Thoracic aorta (tissue), 2 donors: Measurements from ENCODE around the gene BACH2. TPM values are rescaled to one million over a fixed set of nuclear protein-coding genes. Genes with fewer than 3 reads are reported as not detected.
A peak's percentile ranks its signal among the peaks of the same experiment; 100 is the strongest.

Experiments used
- ATAC-seq: fragments of 150-250 bp; one replicate; pipeline ENCODE4 v1.8.0; 2017; ENCODE audit warnings: low read depth; ENCODE audit not compliant: insufficient number of reproducible peaks, low FRiP score
- DNase-seq: peaks from one replicate; pipeline ENCODE4 v3.0.0-alpha.2; 2020; ENCODE audit warnings: low spot score
- H3K27ac ChIP-seq, 2 donors: fragments of 200-600 bp; sonication (generic); 1 replicate in 1 of 2; 2 replicates in 1 of 2; pipeline ENCODE4 v1.5.1; 2016; ENCODE audit warnings: mild to moderate bottlenecking in 2 of 2, moderate library complexity in 2 of 2
- H3K27me3 ChIP-seq: fragments of 200-600 bp; sonication (generic); replicated peaks from 2 replicates; pipeline ENCODE4 v1.6.0; 2016; ENCODE audit warnings: mild to moderate bottlenecking; ENCODE audit not compliant: insufficient read depth
- H3K36me3 ChIP-seq: fragments of 200-600 bp; sonication (generic); one replicate; pipeline ENCODE4 v1.5.1; 2016
- H3K4me1 ChIP-seq, 2 donors: fragments of 200-600 bp; sonication (generic); 1 replicate in 1 of 2; 2 replicates in 1 of 2; pipeline versions ENCODE4 v1.5.1 to v1.6.0; 2016; ENCODE audit warnings: low read depth in 2 of 2, mild to moderate bottlenecking in 1 of 2; ENCODE audit not compliant: control insufficient read depth in 1 of 2
- H3K4me3 ChIP-seq: fragments of 200-600 bp; sonication (generic); 2 replicates; pipeline ENCODE4 v1.5.1; 2016; ENCODE audit warnings: mild to moderate bottlenecking
- H3K9me3 ChIP-seq: fragments of 200-600 bp; sonication (generic); 2 replicates; pipeline ENCODE4 v1.5.1; 2016
- total RNA-seq, 2 donors: library from RNA; depleted of rRNA; stranded (reverse); fragments of >200 nt; gene quantifications; one replicate each; pipeline versions ENCODE4 v1.1.0 to v1.2.3, GENCODE V29; 2016
- TF ChIP-seq, protein P1 (sequence below): fragments of 200-600 bp; sonication (generic); IDR thresholded peaks from one replicate; pipeline ENCODE4 v1.5.1; 2019; ENCODE audit warnings: antibody characterized with exemption

Gene BACH2
- total RNA-seq, 2 donors from 2014 or later, result 6.1 to 17.8 TPM

DNA sequence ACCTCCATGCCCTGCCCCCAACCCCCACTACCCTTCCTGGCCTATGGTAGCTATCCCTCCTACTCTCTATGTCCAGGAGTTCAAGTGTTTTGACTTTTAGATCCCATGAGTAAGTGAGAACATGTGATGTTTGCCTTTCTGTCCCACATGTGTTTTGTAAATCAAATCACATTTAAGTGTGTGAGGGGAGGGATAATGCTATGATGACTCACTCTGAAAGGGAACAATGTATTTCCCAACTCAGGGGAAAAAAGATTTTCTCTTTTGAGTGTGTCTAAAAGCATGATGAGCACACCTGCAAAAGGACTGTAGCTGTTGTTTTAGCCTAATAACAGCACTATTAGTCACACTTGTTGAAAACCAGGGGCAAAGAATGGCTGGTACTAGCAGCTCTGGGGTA, 208.6 kb downstream of the BACH2 start:
- H3K9me3 ChIP-seq, result no peaks in the 10 kb centered on the region
- TF ChIP-seq, protein P1, sequence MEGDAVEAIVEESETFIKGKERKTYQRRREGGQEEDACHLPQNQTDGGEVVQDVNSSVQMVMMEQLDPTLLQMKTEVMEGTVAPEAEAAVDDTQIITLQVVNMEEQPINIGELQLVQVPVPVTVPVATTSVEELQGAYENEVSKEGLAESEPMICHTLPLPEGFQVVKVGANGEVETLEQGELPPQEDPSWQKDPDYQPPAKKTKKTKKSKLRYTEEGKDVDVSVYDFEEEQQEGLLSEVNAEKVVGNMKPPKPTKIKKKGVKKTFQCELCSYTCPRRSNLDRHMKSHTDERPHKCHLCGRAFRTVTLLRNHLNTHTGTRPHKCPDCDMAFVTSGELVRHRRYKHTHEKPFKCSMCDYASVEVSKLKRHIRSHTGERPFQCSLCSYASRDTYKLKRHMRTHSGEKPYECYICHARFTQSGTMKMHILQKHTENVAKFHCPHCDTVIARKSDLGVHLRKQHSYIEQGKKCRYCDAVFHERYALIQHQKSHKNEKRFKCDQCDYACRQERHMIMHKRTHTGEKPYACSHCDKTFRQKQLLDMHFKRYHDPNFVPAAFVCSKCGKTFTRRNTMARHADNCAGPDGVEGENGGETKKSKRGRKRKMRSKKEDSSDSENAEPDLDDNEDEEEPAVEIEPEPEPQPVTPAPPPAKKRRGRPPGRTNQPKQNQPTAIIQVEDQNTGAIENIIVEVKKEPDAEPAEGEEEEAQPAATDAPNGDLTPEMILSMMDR, result no peak
- H3K36me3 ChIP-seq, result no peaks in the 10 kb centered on the region
- H3K4me3 ChIP-seq, result no peak overlapping the region
- H3K4me1 ChIP-seq, result peaks cover 16 to 24% of the 10 kb centered on the region in 2 donors
- H3K27ac ChIP-seq, result peak overlapping the region in 1 of 2 donors; percentile 47
- no peaks in the 10 kb centered on the region for H3K27me3 ChIP-seq
- ATAC-seq (peak; percentile 71), DNase-seq (no peak)

DNA sequence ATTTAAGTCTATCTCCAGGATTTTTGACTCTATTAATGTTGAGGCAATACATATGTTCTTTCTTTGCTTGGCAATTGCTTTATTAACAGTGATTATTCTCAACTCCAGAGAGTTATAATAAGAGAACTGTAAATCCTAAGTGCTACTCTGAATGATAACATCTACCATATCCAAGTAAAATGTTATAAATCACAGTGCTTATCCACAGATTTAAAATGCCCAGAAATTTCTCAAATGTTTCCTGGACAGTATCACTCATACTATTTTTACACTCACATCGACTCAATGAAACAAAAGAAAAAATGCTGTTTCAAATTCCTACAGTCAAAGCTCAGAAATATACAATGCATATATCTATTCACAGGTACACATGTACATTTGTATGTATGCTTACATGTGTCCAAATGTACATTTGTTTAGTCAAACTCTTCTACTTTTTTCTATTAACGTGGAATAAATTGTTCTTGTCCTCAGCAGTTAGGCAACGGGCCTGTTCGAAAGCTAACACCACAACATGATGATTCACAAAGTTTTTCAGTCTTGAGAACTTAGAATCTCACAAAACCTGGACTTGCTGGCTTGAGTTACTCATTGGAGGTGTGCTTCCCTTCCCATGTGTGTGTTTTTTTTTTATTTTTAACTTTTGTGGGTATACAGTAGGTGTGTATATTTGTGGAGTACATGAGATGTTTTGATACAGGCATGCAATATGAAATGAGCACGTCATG, 209.4 kb downstream of the BACH2 start:
- H3K36me3 ChIP-seq, result no peaks in the 10 kb centered on the region
- DNase-seq (no peak), ATAC-seq (no peak)
- H3K4me3 ChIP-seq, result no peak overlapping the region
- H3K9me3 ChIP-seq, result no peaks in the 10 kb centered on the region
- H3K27me3 ChIP-seq, result no peaks in the 10 kb centered on the region
- peak overlapping the region in 1 of 2 donors; percentile 47 for H3K27ac ChIP-seq
- TF ChIP-seq, protein P1, result no peak
- peaks cover 16 to 24% of the 10 kb centered on the region in 2 donors for H3K4me1 ChIP-seq

DNA sequence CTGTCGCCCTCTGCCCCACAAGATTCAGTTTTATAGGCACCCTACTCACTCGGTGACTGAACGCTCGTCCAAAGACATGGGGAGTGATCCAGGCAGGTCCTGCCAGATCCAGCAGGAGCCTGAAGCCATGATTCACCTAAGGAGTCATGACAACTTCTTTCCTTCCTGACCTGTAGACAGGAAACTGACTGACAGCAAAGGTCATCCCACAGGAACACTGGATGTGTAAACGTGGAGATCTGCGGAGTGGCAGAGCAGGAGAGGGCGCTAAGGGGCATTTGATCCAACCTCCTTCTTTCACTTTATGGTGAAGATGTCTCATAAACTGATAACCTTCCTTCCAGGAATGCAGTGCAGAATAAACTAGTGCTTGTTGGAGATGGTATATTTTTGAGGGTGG, 210.1 kb downstream of the BACH2 start:
- no peaks in the 10 kb centered on the region for H3K27me3 ChIP-seq
- no peak overlapping the region for H3K4me3 ChIP-seq
- H3K9me3 ChIP-seq, result no peaks in the 10 kb centered on the region
- H3K36me3 ChIP-seq, result no peaks in the 10 kb centered on the region
- H3K27ac ChIP-seq, result peak overlapping the region in 1 of 2 donors; percentile 47
- peaks cover 16 to 24% of the 10 kb centered on the region in 2 donors for H3K4me1 ChIP-seq
- DNase-seq, result no peak
- ATAC-seq, result no peak
- TF ChIP-seq, protein P1, result no peak

DNA sequence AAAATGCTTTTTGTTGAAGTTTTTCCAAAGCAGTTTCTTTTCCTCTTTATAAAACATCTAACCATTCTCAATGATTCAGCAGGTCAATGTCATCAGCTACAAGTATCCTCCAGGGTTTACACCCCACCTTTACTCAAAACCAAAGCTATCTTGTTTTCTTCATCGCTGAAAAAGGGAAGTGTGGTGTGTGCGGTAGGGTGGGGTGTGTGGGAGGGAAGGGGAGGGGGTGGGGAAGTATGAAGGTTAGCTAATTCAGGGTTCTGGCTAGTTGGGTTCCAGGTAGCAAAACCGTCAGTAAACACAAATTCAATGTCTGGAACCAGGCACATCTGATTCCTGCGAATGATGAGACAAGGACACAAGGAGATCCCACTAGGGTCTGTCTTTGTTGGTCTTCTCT, 212.8 kb downstream of the BACH2 start:
- Histone ChIP-seq H3K27me3 (no peaks in the 10 kb centered on the region), H3K4me3 (no peak overlapping the region), H3K27ac (no peak overlapping the region), H3K4me1 (peaks cover 16 to 24% of the 10 kb centered on the region in 2 donors), H3K36me3 (no peaks in the 10 kb centered on the region), H3K9me3 (no peaks in the 10 kb centered on the region)
- ATAC-seq, result no peak
- TF ChIP-seq, protein P1, result no peak
- no peak for DNase-seq

DNA sequence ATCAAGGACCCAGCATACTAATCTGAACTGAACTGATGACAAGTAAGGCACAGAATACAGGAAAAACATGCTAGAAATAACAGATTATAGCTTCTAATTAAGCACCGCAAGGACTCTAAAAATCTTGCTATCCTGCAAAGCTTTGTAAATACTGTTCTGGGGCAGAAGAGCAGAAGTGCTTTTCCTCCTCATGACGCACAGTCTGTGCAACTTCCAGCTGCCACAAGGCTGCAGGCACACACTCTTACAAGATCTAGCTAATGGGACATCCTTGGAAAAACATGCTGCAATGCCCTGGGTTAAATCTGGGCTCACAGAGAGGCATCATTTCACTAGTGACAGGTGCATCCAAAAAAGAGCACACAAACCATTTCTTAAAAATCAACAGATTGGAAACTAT, 213.8 kb downstream of the BACH2 start:
- Histone ChIP-seq H3K4me3 (no peak overlapping the region), H3K4me1 (peaks cover 9 to 14% of the 10 kb centered on the region in 2 donors), H3K27ac (no peak overlapping the region), H3K27me3 (no peaks in the 10 kb centered on the region), H3K36me3 (no peaks in the 10 kb centered on the region), H3K9me3 (no peaks in the 10 kb centered on the region)
- ATAC-seq (no peak), DNase-seq (no peak)
- TF ChIP-seq, protein P1, result no peak
